ENCODE data around the gene ABAT. TPM values are rescaled to one million over a fixed set of nuclear protein-coding genes. Genes with fewer than 3 reads are reported as not detected.

ABAT gene
- total RNA-seq, 2 experiments from 2014 or later: 2.9 to 3.0 TPM

DNA sequence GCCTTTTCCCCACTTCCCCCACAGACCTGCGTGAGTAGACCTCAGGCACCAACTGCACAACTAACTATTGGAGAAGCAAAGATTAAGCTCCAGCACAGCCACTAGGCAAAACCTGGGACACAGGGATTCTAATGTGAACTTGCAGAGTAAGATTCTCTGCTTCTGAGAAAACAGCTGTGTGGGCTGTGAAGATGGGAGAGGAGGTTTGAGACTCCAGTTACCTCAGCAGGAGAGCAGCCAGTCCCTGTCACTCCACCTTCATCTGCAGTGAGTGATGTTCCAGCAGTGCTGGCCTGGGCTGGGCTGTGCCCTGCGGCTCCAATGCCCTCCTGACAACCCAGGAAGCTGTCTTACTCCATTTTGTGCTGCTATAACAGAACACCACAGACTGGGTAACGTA lies 18.0 kb upstream of the ABAT start:
- no peak overlapping the region for H3K4me3 Mint-ChIP-seq
- no peak overlapping the region for H3K27ac Mint-ChIP-seq
- no peaks in the 10 kb centered on the region for H3K27me3 Mint-ChIP-seq (ENCODE audit: low read depth)
- DNase-seq (no peak), ATAC-seq (no peak)
- H3K9me3 Mint-ChIP-seq (ENCODE audit: insufficient read depth): no peaks in the 10 kb centered on the region
- no peaks in the 10 kb centered on the region for H3K36me3 Mint-ChIP-seq (ENCODE audit: low read depth)
- ChIA-PET POLR2A (no interaction called here), CTCF (interaction anchor here (1.3 to 2.3 kb wide), 2 partner anchors 10 to 223 kb away, joined by 3 to 9 read pairs; no protein-coding TSS in a partner anchor)
- H3K4me1 Mint-ChIP-seq (ENCODE audit: low read depth): peaks cover 8% of the 10 kb centered on the region

- POLR2A ChIA-PET: no interaction called here
- no peaks in the 10 kb centered on the region for H3K4me1 Mint-ChIP-seq (ENCODE audit: low read depth)
- no peaks in the 10 kb centered on the region for H3K36me3 Mint-ChIP-seq (ENCODE audit: low read depth)
- DNase-seq: peak; percentile 61
- no peaks in the 10 kb centered on the region for H3K9me3 Mint-ChIP-seq (ENCODE audit: insufficient read depth)
- peak; percentile 70 for ATAC-seq
- H3K27me3 Mint-ChIP-seq (ENCODE audit: low read depth): no peaks in the 10 kb centered on the region
- CTCF ChIA-PET: interaction anchor here (1.0 to 2.7 kb wide), 5 partner anchors 15 to 348 kb away, joined by 3 to 10 read pairs (median 3); no protein-coding TSS in a partner anchor
- H3K4me3 Mint-ChIP-seq: no peak overlapping the region
- no peak overlapping the region for H3K27ac Mint-ChIP-seq
Measured at GRCh38 chr16:8660841-8661301, 13.5 kb upstream of the ABAT start.

DNA sequence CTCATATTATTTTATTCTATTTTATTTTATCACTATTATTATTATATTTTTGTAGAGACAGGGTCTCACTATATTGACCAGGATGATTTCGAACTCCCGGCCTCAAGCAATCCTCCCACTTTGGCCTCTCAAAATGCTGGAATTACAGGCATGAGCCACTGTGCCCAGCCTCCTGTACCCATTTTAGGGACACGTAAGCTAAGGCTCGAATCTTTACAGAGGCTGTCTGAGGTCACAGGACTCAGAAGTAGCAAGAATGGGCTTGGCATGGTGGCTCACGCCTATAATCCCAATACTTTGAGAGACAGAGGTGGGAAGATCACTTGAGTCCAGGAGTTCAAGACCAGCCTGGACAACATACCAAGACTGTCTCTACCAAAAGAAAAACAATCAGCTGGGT lies 12.7 kb upstream of the ABAT start:
- Mint-ChIP-seq H3K36me3 (ENCODE audit: low read depth) (no peaks in the 10 kb centered on the region), H3K9me3 (ENCODE audit: insufficient read depth) (no peaks in the 10 kb centered on the region), H3K27me3 (ENCODE audit: low read depth) (no peaks in the 10 kb centered on the region), H3K27ac (no peak overlapping the region), H3K4me3 (no peak overlapping the region), H3K4me1 (ENCODE audit: low read depth) (no peaks in the 10 kb centered on the region)
- POLR2A ChIA-PET: no interaction called here
- DNase-seq (no peak), ATAC-seq (no peak)
- CTCF ChIA-PET: interaction anchor here (1.0 to 1.4 kb wide), 4 partner anchors 14 to 219 kb away, joined by 3 read pairs; no protein-coding TSS in a partner anchor

GRCh38 chr16:8663192-8664089 lies 11.0 kb upstream of the ABAT start:
- no peak for ATAC-seq
- Mint-ChIP-seq H3K4me3 (no peak overlapping the region), H3K36me3 (ENCODE audit: low read depth) (no peaks in the 10 kb centered on the region), H3K9me3 (ENCODE audit: insufficient read depth) (no peaks in the 10 kb centered on the region), H3K4me1 (ENCODE audit: low read depth) (no peaks in the 10 kb centered on the region), H3K27me3 (ENCODE audit: low read depth) (no peaks in the 10 kb centered on the region), H3K27ac (no peak overlapping the region)
- POLR2A ChIA-PET: interaction anchor here (0.7 kb wide), 1 partner anchor 227 kb away, joined by 4 read pairs; no protein-coding TSS in a partner anchor
- DNase-seq: no peak
- CTCF ChIA-PET: interaction anchor here (0.8 to 1.3 kb wide), 2 partner anchors 19 to 217 kb away, joined by 3 to 4 read pairs; no protein-coding TSS in a partner anchor

GRCh38 chr16:8665529-8665928 lies 8.9 kb upstream of the ABAT start:
- no peak for ATAC-seq
- Mint-ChIP-seq H3K36me3 (ENCODE audit: low read depth) (no peaks in the 10 kb centered on the region), H3K4me1 (ENCODE audit: low read depth) (no peaks in the 10 kb centered on the region), H3K27me3 (ENCODE audit: low read depth) (no peaks in the 10 kb centered on the region), H3K4me3 (no peak overlapping the region), H3K9me3 (ENCODE audit: insufficient read depth) (no peaks in the 10 kb centered on the region), H3K27ac (no peak overlapping the region)
- ChIA-PET POLR2A (no interaction called here), CTCF (interaction anchor here (0.7 kb wide), 1 partner anchor 215 kb away, joined by 3 read pairs; no protein-coding TSS in a partner anchor)
- DNase-seq: no peak

DNA sequence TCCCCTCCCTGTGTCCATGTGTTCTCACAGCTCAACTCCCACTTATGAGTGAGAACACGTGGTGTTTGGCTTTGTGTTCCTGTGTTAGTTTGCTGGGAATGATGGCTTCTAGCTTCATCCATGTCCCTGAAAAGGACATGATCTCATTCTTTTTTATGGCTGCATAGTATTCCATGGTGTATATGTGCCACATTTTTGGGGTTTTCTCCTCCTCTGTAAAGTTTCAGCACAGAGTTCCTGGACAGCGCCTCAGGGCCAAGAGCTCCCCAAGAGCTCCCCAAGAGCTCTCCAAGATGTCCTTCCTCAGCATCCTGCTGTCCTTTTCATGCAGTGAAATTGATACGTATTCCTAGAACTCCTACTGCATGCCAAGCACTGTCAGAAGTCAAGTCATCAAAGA lies 6.9 kb upstream of the ABAT start:
- Mint-ChIP-seq H3K27ac (no peak overlapping the region), H3K27me3 (ENCODE audit: low read depth) (no peaks in the 10 kb centered on the region), H3K9me3 (ENCODE audit: insufficient read depth) (no peaks in the 10 kb centered on the region), H3K36me3 (ENCODE audit: low read depth) (no peaks in the 10 kb centered on the region), H3K4me3 (no peak overlapping the region), H3K4me1 (ENCODE audit: low read depth) (no peaks in the 10 kb centered on the region)
- no peak for DNase-seq
- ChIA-PET CTCF (interaction anchor here (0.8 kb wide), 1 partner anchor 13 kb away, joined by 3 read pairs; no protein-coding TSS in a partner anchor), POLR2A (no interaction called here)
- ATAC-seq: no peak

- no peaks in the 10 kb centered on the region for H3K4me1 Mint-ChIP-seq (ENCODE audit: low read depth)
- H3K27me3 Mint-ChIP-seq (ENCODE audit: low read depth): no peaks in the 10 kb centered on the region
- no peak overlapping the region for H3K27ac Mint-ChIP-seq
- H3K36me3 Mint-ChIP-seq (ENCODE audit: low read depth): no peaks in the 10 kb centered on the region
- ChIA-PET POLR2A (no interaction called here), CTCF (interaction anchor here (0.8 kb wide), 2 partner anchors 14 to 212 kb away, joined by 3 read pairs; no protein-coding TSS in a partner anchor)
- no peak overlapping the region for H3K4me3 Mint-ChIP-seq
- DNase-seq (no peak), ATAC-seq (no peak)
- H3K9me3 Mint-ChIP-seq (ENCODE audit: insufficient read depth): no peaks in the 10 kb centered on the region
Measured at GRCh38 chr16:8668113-8668512, 6.3 kb upstream of the ABAT start.

DNA sequence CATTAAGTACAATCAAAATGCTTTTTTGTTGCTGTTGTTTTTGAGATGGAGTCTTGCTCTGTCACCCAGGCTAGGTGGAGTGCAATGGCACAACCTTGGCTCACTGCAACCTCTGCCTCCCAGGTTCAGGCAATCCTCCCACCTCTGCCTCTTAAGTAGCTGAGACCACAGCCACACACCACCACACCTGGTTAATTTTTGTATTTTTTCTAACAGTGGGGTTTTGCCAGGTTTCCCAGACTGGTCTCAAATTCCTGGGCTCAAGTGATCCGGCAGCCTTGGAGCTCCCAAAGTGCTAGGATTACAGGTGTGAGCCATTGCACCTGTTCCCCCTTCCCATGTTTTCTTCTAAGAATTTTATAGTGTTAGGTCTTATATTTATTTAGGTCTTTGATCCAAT lies 4.9 kb upstream of the ABAT start:
- DNase-seq (no peak), ATAC-seq (no peak)
- ChIA-PET POLR2A (no interaction called here), CTCF (interaction anchor here (1.8 kb wide), 1 partner anchor 25 kb away, joined by 5 read pairs; no protein-coding TSS in a partner anchor)
- Mint-ChIP-seq H3K4me3 (no peak overlapping the region), H3K27me3 (ENCODE audit: low read depth) (no peaks in the 10 kb centered on the region), H3K9me3 (ENCODE audit: insufficient read depth) (no peaks in the 10 kb centered on the region), H3K27ac (no peak overlapping the region), H3K4me1 (ENCODE audit: low read depth) (peaks cover 5% of the 10 kb centered on the region), H3K36me3 (ENCODE audit: low read depth) (no peaks in the 10 kb centered on the region)

DNA sequence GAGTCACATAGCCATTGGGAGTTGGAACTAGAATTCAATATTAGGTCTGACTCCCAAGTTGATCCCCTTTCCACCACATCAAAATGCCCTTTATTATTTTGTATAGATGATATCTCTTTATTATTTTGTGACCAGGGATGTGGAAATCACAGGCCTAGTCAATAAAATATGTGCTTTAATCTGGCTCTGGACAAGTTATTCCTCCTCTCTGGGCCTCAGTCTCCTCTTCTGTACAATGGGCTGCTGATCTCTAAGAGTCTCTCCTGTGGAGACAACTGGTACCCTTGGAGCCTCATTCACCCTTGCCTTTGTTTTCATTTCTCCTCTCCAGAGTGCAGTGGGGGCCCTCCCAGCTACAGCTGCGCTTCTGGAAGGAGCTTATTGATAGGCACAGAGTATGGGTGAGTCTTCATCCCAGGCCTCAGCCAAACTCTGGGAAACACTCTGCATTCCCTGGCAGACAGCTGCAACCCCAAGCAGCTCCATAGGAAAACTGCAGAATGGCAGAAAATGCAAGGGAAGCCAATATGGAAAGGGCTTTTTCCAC lies 4.3 kb upstream of the ABAT start:
- Mint-ChIP-seq H3K36me3 (ENCODE audit: low read depth) (no peaks in the 10 kb centered on the region), H3K4me1 (ENCODE audit: low read depth) (peaks cover 9% of the 10 kb centered on the region), H3K27me3 (ENCODE audit: low read depth) (no peaks in the 10 kb centered on the region), H3K9me3 (ENCODE audit: insufficient read depth) (no peaks in the 10 kb centered on the region), H3K4me3 (no peak overlapping the region), H3K27ac (no peak overlapping the region)
- ChIA-PET POLR2A (interaction anchor here (1.2 kb wide), 1 partner anchor 127 kb away, joined by 3 read pairs; no protein-coding TSS in a partner anchor), CTCF (interaction anchor here (1.1 to 1.8 kb wide), 2 partner anchors 26 to 203 kb away, joined by 3 to 5 read pairs; no protein-coding TSS in a partner anchor)
- ATAC-seq (no peak), DNase-seq (no peak)

DNA sequence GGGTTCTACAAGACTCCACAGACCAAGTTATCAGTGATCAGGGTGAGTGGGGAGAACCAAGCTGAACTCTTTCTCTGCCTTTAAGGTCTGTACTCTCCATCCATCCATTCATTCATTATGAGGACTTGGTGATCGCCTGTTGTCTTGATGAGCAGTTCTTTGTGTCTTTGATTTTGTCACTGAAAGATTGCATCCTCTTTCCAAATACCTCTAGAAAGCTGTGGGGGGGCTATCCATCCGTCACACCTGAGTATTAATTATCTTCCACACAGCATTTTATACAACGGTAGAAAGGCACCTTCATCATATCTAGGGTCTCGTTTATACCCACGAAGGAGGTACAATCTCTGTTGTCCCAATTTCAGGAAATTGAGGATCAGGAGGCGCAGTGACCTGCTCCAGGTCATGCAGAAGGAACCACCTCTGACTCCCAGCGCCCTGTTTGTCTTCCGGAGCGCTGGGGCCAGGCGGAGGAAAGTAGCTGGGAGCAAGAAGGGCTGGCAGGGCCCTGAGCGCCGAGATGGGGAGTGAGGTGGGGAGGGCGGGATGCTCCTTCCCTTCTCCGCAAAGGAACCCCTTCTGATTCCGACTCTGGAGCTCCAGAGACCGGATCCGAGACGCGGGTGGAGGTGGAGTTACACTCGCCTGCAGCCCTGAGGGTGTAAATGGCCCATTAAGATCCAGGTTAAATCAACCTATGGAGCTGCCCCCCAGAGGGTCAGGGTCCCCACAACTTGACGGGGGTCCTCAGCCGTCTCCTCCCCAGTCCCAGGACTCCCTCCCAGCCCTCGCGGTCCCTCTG lies 605 bp upstream of the ABAT start:
- DNase-seq (no peak), ATAC-seq (no peak)
- H3K4me1 Mint-ChIP-seq (ENCODE audit: low read depth): peaks cover 19% of the 10 kb centered on the region
- CTCF ChIA-PET: interaction anchor here (1.2 to 2.7 kb wide), 3 partner anchors 30 to 107 kb away, joined by 3 to 7 read pairs (median 4); no protein-coding TSS in a partner anchor
- H3K27ac Mint-ChIP-seq: no peak overlapping the region
- no peaks in the 10 kb centered on the region for H3K27me3 Mint-ChIP-seq (ENCODE audit: low read depth)
- H3K36me3 Mint-ChIP-seq (ENCODE audit: low read depth): no peaks in the 10 kb centered on the region
- POLR2A ChIA-PET: interaction anchor here (0.6 kb wide), 3 partner anchors 26 to 194 kb away, joined by 3 to 5 read pairs (median 3); no protein-coding TSS in a partner anchor
- H3K4me3 Mint-ChIP-seq: peak overlapping the region; percentile 66
- no peaks in the 10 kb centered on the region for H3K9me3 Mint-ChIP-seq (ENCODE audit: insufficient read depth)
